ENCODE results near the gene ANAPC2. TPM values are rescaled to one million over a fixed set of nuclear protein-coding genes. Genes with fewer than 3 reads are reported as not detected.

Gene ANAPC2
- total RNA-seq, 1 experiment from 2014 or later, result 80.9 TPM

GRCh38 chr9:137176302-137177182 lies 11.8 kb downstream of the ANAPC2 start:
- no peak overlapping the region for H3K4me3 Mint-ChIP-seq
- ATAC-seq (peak; percentile 60), DNase-seq (ENCODE audit: low spot score) (peak; percentile 48)
- H3K9me3 Mint-ChIP-seq, result no peaks in the 10 kb centered on the region
- H3K27me3 Mint-ChIP-seq (ENCODE audit: low read depth), result peaks cover 5% of the 10 kb centered on the region
- TF ChIP-seq ZBTB43 (CRISPR knock-in tag; IDR thresholded peaks at IDR 0.05) (no peak), FOXK1 (CRISPR knock-in tag; IDR thresholded peaks at IDR 0.05) (no peak), ZNF138 (CRISPR knock-in tag; conservative IDR thresholded peaks at IDR 0.05) (no peak), MAX (CRISPR knock-in tag; IDR thresholded peaks at IDR 0.05) (no peak), ZNF423 (CRISPR knock-in tag; IDR thresholded peaks at IDR 0.05) (0 out of 2 replicates have a peak, but pooled peaks have one; percentile 16), ZNF317 (CRISPR knock-in tag; IDR thresholded peaks at IDR 0.05; ENCODE audit: borderline replicate concordance, low read depth) (no peak), TP53 (CRISPR knock-in tag; IDR thresholded peaks at IDR 0.05) (no peak), CTCF (IDR thresholded peaks at IDR 0.05) (peak; percentile 21; the same call in 1 of the 2 replicates), CBFB (CRISPR knock-in tag; IDR thresholded peaks at IDR 0.05; ENCODE audit: low read depth) (no peak), ZNF263 (CRISPR knock-in tag; IDR thresholded peaks at IDR 0.05; ENCODE audit: low read depth) (no peak), ZNF396 (CRISPR knock-in tag; IDR thresholded peaks at IDR 0.05; ENCODE audit: borderline replicate concordance) (no peak), ZNF416 (CRISPR knock-in tag; IDR thresholded peaks at IDR 0.05) (no peak), NR1H2 (CRISPR knock-in tag; IDR thresholded peaks at IDR 0.05) (no peak)
- H3K4me1 Mint-ChIP-seq, result no peaks in the 10 kb centered on the region
- no peaks in the 10 kb centered on the region for H3K36me3 Mint-ChIP-seq
- peak overlapping the region; percentile 49 for H3K27ac Mint-ChIP-seq
- ChIA-PET POLR2A (no interaction called here), CTCF (interaction anchor here (0.6 to 3.6 kb wide), 41 partner anchors 9 to 229 kb away, joined by 3 to 40 read pairs (median 7); partner anchors contain the start of genes ANAPC2, CYSRT1, DPP7 and GRIN1)

GRCh38 chr9:137175345-137175961 lies 12.9 kb downstream of the ANAPC2 start:
- Mint-ChIP-seq H3K9me3 (no peaks in the 10 kb centered on the region), H3K4me3 (peak overlapping the region; percentile 42; the same call in 1 of the 2 replicates), H3K27me3 (ENCODE audit: low read depth) (peaks cover 15% of the 10 kb centered on the region), H3K36me3 (no peaks in the 10 kb centered on the region), H3K4me1 (peaks cover 2% of the 10 kb centered on the region), H3K27ac (no peak overlapping the region)
- ChIA-PET CTCF (interaction anchor here (0.5 to 3.6 kb wide), 37 partner anchors 8 to 247 kb away, joined by 3 to 40 read pairs (median 8); partner anchors contain the start of genes ABCA2, ANAPC2, CYSRT1 and EXD3), POLR2A (interaction anchor here (1.0 to 1.8 kb wide), 4 partner anchors 13 to 62 kb away, joined by 3 to 6 read pairs (median 3); no protein-coding TSS in a partner anchor)
- DNase-seq (ENCODE audit: low spot score), result peak; percentile 64
- peak; percentile 63 for ATAC-seq
- no peak for TF ChIP-seq FOXJ3 (CRISPR knock-in tag; IDR thresholded peaks at IDR 0.05; ENCODE audit: borderline replicate concordance)
- no peak for TF ChIP-seq E2F1 (CRISPR knock-in tag; IDR thresholded peaks at IDR 0.05)
- no peak for TF ChIP-seq TCF7 (CRISPR knock-in tag; IDR thresholded peaks at IDR 0.05; ENCODE audit: low read depth)
- TF ChIP-seq ZNF317 (CRISPR knock-in tag; IDR thresholded peaks at IDR 0.05; ENCODE audit: borderline replicate concordance, low read depth), result no peak
- TF ChIP-seq NFATC4 (CRISPR knock-in tag; IDR thresholded peaks at IDR 0.05), result no peak
- TF ChIP-seq HMGA2 (CRISPR knock-in tag; IDR thresholded peaks at IDR 0.05), result no peak
- TF ChIP-seq FOXP1 (CRISPR knock-in tag; IDR thresholded peaks at IDR 0.05; ENCODE audit: borderline replicate concordance), result peak; percentile 24; the same call in 1 of the 2 replicates
- peak; percentile 92 for TF ChIP-seq ZNF121 (CRISPR knock-in tag; IDR thresholded peaks at IDR 0.05)
- TF ChIP-seq EMX1 (CRISPR knock-in tag; IDR thresholded peaks at IDR 0.05), result 0 out of 2 replicates have a peak, but pooled peaks have one; percentile 67
- TF ChIP-seq MYBL2 (CRISPR knock-in tag; IDR thresholded peaks at IDR 0.05), result no peak
- TF ChIP-seq GTF2I (CRISPR knock-in tag; conservative IDR thresholded peaks at IDR 0.05), result no peak
- no peak for TF ChIP-seq ESRRA (CRISPR knock-in tag; IDR thresholded peaks at IDR 0.05; ENCODE audit: borderline replicate concordance)
- 0 out of 2 replicates have a peak, but pooled peaks have one; percentile 22 for TF ChIP-seq ZNF138 (CRISPR knock-in tag; conservative IDR thresholded peaks at IDR 0.05)
- TF ChIP-seq ZNF281 (CRISPR knock-in tag; IDR thresholded peaks at IDR 0.05), result no peak
- TF ChIP-seq E2F5 (CRISPR knock-in tag; IDR thresholded peaks at IDR 0.05), result no peak

Measured in WTC11 (cell line).